HG03039 (cell line): ENCODE measurements around the gene DGCR2.
"Not testable (repeated sequence)": the region's sequence is repeated elsewhere in the genome, so short reads cannot be mapped to it uniquely, and the experiment has no call there.

Experiments used
- ATAC-seq: cut with Tn5 transposase; IDR thresholded peaks from one replicate; pipeline ENCODE4 v1.9.1; 2021; ENCODE audit warnings: mild to moderate bottlenecking, moderate library complexity; ENCODE audit not compliant: unreplicated experiment

Gene DGCR2

DNA sequence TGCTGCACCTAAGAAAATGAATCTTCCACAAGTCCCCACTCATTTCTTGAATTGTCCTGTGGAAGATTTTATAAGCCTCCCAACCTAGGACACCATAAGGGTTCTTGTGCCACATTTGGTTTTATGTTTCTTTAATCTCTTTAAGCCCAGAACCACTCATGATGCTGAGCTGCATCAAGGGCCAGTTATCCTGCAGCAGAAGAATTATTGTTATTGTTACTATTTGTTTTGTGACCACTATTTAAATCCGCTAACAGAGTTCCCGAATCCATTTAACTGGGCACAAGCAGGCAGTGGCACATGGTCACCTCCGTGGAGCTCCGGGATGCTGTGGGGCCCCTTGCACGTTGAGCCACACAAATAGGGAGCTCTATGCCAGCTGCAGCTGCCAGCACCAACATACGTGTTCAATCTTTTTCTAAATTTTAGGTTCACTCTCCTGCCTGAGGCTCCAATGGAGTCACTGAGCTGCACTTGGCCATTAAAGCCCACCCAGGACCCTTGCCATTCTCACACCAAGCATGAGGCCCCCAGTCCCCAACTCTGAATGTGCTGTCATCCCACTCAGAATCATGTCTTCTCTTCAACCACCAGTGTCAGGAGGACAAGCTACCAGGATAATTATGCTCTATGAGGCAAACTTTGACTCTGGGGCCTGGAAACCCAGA, 60.6 kb downstream of the DGCR2 start:
- ATAC-seq = no peak

DNA sequence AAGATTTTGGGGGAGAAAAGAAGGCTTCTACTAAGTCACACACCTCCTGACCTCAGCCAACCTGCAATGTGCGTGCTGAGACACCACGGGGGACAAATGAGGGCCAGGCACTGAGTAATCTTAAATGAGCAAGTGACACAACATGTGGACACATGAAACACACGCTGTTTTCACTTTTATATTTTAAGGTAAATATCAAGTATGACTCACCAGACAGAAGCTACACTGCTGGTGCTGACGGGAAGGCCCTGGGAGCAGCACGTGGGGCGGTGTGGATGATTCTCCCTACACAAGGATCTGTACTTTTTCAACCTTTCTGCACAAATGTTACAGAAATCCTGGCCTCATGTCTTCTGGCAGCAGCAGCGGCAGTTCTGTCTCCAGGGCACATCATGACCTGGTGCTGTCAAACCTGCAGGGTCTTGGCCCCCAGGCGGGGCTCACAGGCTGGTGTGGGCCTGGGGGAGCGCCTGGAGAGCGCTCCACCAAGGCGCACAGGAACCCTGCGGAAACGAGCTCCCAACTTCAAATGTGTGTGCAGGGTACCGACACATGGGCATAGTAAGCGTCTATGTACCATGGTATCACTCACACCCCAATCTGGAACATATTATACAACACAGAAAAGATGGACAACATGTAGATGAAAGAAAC, 61.7 kb downstream of the DGCR2 start:
- ATAC-seq = no peak

DNA sequence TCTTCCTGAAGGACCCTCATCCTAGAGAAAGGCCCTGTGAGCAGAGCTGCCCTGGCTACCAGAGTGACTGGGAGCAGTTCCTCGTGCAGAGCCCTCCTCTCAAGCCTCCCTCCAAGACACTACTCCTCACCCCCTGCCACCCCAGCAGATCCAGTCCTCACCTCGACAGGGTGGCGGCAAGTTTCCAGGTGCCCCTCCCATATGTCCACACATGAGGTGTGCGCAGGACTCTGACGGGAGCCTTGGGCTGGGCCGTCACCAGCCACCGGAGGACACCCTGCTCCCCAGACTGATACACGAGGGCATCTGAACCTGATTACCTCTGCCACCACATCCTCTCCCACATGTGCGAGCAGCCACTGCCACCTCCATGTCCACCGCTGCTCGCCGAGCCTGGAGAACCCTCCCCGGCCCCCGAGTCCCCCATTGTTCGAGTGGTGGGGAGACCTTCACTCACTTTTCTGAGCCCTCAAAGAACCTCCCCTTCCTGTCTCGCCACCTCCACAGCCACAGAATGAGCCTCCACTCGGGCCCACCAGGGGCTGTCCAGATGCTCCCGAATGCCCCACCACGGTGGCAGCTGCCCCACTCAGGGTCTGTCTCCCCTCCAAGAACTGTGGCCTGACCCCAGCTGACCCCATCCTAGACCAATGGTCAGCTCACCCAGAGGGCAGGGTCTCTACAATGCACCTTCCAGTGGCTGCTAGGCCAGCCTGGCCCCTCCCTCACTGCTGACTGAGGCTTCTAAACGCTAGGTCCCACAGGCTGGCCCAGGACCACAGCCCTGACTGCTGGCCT, 62.5 kb downstream of the DGCR2 start:
- no peak for ATAC-seq

DNA sequence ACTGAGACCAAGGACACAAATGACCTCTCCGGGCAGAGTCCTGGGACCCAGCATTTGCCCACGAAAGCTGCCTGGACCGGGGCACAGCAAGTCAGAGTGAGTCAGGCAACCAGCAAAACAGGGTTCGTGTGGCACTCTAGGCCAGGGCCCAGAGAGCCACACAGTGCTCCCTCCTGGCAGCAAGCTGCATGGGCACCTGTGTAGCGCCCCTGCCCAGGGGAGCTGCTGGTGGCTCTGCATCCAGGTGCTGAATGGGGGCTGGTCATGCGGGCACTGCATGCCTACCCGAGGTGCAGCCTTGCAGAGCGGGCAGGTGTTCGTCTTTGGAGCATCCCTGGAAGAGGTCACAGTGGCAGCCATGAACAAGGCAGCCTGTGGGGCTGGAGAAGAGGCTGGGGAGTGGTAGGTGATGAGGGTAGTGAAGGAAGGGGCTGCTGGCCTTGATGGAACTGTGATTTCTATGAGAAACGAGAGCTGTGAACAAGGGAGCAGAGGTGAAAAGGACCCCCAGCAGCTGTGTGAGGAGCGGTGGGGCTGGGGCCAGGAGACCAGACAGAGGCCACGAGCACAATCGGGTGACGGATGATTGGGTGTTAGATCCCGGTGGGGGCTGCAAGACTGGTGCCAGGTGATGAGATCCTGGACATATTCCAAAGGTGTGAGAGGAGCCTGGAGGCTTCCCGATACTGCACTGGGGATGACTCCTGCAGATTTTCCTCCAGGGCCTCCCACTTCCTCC, 63.3 kb downstream of the DGCR2 start:
- ATAC-seq = no peak

DNA sequence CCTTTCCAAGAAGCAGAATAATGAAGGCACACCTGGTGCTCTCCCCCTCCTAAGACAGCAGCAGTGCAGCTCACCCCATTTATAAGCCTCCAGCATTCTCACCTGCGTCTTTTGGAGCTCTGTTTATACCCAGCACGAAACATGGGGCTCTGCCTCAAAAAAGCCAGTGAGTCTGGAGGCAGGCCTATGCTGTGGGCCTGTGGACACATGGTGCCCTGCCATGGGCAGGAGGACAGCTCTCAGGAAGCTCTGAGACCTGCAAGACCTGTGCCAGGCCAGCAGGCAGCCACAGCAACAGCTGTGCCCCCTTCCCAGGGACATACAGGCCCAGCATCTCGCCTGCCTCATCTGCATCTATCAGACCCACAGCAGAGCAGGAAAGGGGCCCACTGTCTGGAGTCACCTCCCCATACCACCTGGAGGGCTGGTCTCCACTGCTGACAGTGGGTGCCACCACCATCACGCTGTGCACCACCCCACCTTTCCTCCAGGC, 64.2 kb downstream of the DGCR2 start:
- no peak for ATAC-seq

DNA sequence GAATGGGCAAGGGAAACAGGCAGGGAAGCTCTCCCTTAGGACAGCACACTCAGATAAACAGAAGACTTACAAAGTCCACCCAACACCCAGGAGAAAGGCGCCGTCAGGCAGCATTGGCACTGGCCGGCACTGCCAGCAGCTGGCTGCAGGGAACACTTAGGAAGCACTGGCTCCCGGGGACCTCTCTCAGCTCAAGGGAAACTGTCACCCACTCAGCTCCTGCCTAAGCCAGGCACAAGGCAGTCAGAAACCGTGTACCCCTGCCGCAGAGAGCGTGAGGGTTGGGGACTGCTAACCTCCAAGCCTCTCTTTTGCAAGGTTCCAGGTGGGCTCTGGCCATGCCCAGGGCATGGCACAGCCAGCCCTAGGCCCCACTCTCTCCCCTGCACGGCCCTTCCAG, 64.7 kb downstream of the DGCR2 start:
- no peak for ATAC-seq

DNA sequence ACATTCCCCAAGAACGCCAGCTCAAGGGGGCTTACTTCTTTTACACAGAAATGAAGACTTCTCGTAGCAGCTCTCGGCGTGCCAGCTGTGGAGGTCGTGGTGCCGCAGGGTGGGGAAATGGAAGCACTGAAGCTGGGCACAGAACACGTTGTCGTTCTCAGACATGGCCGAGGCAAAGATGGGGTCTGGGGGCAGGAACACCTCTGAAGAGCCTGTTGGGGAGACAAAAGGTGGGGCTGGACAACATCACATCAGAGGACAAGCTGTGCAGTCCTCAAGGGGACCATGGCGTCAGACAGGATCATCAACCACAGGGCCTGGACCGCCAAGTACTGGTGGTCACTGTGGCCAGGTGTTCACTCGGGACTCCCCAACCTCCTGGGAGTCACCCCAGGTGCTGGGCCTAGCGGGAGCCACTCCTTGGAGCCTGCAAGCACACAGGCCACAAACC, 65.2 kb downstream of the DGCR2 start:
- no peak for ATAC-seq

DNA sequence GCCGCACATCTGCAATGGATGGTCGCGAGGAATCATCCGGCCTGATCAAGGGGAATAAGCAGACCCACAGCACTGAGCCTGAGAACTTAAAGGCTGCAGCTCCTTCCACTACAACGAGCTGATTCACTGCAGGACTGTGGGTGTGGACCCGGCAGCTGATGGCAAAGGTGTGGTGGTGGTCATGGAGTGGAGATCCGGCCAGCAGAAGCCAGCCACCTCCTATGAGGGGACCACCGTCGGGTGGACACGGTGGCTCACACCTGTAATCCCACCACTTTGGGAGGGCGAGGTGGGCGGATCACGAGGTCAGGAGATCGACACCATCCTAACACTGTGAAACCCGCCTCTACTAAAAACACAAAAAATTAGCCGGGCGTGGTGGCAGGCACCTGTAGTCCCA, 66.4 kb downstream of the DGCR2 start:
- ATAC-seq = no peak

DNA sequence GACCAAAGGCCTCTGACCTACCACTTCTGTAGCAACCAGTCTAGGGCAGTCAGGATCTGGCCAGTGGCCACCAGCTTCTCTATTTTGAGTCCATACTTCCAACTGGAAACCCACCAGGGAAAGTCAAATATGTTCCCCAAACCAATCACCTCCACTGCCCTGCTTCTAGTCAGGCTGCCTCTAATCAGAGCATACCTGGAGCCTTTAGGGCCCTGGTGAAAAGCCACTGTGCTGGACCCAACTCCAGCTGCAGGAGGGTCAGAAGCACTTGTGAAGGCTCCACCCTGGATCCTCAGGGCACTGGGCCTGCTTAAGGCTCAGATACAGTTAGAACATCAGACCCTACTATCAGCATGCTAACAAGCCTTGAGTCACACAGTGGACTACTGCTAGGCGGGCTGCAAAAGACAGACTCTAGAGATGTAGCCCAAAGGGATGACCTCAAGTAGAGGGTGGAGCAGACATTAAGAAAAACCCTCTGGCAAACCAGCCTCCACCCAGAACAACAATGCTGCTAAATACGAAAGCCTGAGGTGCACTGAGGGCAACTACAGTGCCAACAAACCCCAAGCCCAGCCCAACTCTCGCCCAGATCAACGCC, 69.2 kb downstream of the DGCR2 start:
- ATAC-seq = no peak

DNA sequence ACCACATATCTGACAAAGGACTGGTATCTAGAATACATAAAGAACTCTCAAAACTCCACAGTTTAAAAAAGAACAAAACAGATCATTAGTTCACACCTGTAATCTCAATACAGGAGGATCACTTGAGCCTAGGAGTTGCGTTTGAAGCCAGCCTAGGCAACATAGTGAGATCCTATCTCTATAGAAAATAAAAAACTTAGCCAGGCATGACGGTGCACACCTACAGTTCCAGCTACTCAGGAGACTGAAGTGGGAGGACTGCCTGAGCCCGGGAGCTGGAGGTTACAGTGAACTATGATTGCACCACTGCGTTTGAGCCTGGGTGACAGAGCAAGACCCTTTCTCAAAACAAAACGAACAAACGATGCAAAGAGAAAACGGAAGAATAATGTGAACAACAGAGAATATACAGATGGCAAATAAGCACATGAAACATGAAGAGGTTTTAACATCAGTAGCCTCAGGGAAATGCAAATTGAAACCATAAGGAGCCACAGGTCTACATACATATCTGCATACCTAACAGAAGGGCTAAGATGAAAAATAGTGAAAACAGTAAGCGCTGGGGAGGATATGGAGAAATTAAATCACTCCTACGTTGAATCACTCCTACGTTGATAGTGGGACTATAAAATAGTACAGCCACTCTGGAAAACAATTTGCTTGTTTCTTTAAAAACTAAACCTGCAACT, 70.7 kb downstream of the DGCR2 start:
- ATAC-seq = no peak

DNA sequence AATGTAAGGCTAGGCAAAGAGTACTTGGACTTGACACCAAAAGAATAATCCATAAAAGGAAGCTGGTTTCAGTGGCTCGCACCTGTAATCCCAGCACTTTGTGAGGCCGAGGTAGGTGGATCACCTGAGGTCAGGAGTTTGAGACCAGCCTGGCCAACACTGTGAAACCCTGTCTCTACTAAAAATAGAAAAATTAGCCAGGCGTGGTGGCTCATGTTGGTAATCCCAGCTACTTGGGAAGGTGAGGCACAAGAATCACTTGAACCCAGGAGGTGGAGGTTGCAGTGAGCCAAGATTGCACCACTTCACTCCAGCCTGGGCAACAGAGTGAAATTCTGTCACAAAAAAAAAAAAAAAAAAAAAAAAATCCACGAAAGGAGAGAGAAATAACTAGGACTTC, 71.4 kb downstream of the DGCR2 start:
- not testable (repeated sequence) for ATAC-seq

DNA sequence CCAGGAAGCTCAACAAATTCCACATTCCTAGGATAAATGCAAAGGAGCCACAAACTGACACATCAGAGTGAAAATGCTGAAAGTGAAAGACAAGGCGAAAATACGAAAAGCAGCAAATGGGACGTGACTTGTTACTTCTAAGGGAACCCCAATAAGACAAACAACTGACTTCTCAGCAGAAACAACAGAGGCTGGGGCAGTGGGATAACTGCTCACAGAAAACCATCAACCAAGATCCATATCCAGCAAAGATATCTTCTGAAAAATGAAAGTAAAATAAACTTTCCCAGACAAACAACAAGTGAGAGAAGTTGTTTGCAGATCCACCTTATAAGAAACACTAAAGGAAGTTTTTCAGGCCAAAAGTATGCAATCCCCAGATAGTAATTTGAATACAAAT, 72.1 kb downstream of the DGCR2 start:
- ATAC-seq = no peak

DNA sequence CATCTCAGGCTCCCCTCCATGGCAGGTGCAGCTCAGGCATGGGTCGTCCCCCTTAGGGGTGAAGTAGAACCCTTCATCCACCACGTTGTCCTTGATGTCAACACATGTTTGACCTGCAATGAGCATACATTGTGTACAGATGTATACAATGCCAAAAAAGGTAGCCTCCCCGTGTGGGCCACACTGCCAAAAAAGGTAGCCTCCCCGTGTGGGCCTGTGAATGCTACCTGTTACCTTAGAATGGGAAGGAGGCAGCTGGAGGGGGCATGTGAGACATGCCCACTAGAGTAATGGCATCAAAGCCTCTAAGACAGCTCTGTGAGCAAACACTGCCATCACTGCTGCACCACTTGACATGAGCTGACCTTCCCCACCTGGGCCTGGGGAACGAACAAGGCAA, 73.7 kb downstream of the DGCR2 start:
- no peak for ATAC-seq

DNA sequence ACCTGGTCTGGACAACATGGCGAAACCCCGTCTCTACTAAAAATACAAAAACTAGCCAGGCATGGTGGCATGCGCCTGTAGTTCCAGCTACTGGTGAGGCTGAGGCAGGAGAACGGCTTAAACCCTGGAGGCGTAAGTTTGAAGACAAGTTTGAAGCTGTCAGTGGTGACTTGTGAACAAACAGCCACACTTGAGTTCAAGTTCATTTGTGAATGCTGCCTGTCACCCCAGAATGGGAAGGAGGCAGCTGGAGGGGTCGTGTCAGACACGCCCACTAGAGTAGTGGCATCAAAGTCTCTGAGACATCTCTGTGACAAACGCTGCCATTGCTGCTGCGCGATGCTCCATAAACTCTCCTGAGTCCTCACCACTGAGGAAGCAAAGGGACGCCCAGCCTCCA, 74.2 kb downstream of the DGCR2 start:
- ATAC-seq = no peak

DNA sequence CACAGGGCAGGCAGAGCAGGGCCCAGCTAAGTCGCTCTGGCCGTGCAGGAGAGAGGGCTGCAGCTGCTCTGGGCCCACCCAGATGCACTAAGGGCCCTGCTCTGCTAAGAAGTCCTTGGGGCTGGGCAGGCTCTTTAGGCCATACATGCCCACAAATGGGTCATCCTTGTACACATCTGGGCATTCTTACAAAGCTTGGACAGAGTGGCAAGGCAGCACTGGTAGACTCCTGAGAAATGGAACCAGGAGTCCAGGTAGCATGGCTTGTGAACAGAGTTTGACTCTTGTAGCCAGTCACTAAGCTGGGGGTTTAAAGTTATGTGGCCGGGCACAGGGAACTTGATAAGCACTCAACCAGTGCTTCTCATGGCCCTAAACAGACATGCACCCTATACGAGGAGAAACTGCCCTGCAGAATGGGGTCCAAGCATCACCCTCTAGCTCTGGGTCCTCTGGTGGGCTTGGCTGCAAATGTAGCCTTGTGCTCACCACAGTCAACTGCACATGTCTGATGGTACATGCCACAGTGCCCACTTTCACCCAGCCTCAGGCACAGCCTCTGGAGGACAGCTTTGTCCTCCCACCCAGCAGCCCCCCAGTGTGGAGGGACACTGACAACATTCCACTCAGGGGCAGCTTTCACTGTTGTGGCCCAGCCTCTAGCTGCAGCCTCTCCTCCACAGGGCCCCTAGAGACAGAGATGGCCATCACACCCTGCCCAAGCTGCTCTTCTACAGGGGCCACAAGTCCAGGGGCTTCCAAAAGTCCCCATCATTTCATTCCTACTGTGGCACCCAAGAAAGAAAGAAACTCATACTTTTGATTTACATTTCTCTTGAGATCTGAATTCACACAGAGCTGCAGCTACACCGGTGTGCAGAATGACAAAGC, 75.2 kb downstream of the DGCR2 start:
- ATAC-seq = no peak

DNA sequence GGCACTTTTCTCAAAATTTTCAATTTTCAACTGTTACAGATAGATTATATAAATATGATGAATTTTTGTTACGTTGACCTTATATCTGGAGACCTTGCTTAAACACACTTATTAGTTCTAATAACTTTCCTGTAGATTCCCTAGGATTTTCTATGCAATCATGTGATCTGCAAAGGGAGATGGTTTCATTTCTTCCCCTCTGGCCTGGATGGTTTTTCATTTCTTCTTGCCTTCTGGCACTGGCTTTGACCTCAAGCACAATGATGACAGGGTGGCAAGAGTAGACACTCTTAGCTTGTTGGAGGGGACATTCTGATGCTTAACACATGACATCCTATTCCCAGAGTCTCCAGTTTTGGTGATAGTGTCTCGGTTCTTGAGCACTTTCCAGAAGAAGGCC, 75.9 kb downstream of the DGCR2 start:
- no peak for ATAC-seq

DNA sequence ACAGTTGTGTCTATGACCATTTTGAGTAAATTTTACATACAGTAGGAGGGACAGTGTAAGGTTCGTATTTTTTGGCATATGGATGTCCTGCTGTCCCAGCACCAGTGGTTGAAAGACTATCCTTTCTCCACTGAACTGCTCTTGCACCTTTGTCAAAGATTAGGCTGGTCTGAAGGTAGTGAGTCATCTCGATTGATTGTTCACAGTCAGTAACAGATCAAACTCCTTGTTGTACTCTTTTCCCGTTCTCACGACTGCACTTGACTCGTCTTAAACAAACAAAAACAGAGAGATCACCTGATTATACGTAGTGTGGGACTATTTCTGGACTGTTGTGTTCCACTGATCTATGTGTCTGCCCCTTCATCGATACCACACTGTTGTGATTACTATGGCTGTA, 77.1 kb downstream of the DGCR2 start:
- no peak for ATAC-seq

DNA sequence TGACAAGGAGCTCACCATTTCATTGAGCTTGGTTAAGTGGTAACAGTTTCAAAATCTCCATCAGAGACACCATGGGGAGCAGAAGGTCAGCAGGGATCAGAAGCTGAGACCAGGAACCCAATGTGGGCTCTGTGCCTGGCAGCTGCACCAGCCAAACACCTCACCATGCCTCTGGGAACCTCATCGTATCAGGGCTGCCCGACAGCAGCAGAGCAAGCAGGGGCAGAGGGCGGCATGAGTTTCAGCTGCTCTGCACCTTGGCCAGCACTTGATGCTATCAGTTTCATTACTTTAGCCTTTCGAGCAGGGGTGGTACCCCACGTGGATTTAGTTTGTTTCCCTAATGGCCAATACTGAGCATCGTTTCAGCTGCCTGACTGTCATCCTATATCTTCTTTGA, 77.8 kb downstream of the DGCR2 start:
- ATAC-seq = no peak
